Measurements from ENCODE around the gene GPR179. TPM values are rescaled to one million over a fixed set of nuclear protein-coding genes. Genes with fewer than 3 reads are reported as not detected.

Gene GPR179
- total RNA-seq, 3 donors from 2014 or later: under 0.01 TPM

- Histone ChIP-seq H3K27me3 (peaks cover 0 to 10% of the 10 kb centered on the region in 2 donors), H3K36me3 (no peaks in the 10 kb centered on the region), H3K27ac (no peak overlapping the region), H3K9me3 (no peaks in the 10 kb centered on the region), H3K4me1 (peaks cover 0 to 6% of the 10 kb centered on the region in 2 donors), H3K4me3 (no peak overlapping the region)
- no peak for TF ChIP-seq POLR2AphosphoS5 (IDR thresholded peaks at IDR 0.05)
- TF ChIP-seq CTCF (IDR thresholded peaks at IDR 0.05): no peak
- TF ChIP-seq POLR2A (IDR thresholded peaks at IDR 0.05): no peak
- intact Hi-C loops (cut with DNase I; ENCODE audit: low total_unique reads): loop anchor here (10.0 kb wide), 1 partner anchor 72 kb away; no protein-coding TSS in a partner anchor
- no peak for DNase-seq (ENCODE audit: low spot score in 2 of 2)
Observed at GRCh38 chr17:38342886-38343607, 709 bp downstream of the GPR179 start.

- Histone ChIP-seq H3K27ac (no peak overlapping the region), H3K9me3 (no peaks in the 10 kb centered on the region), H3K4me1 (peaks cover 0 to 6% of the 10 kb centered on the region in 2 donors), H3K36me3 (no peaks in the 10 kb centered on the region), H3K4me3 (no peak overlapping the region), H3K27me3 (peaks cover 0 to 10% of the 10 kb centered on the region in 2 donors)
- DNase-seq (ENCODE audit: low spot score in 2 of 2): no peak
- intact Hi-C loops (cut with DNase I; ENCODE audit: low total_unique reads): loop anchor here (10.0 kb wide), 1 partner anchor 74 kb away; no protein-coding TSS in a partner anchor
- TF ChIP-seq POLR2A (IDR thresholded peaks at IDR 0.05): no peak
- TF ChIP-seq POLR2AphosphoS5 (IDR thresholded peaks at IDR 0.05): no peak
- no peak for TF ChIP-seq CTCF (IDR thresholded peaks at IDR 0.05)
Observed at GRCh38 chr17:38341035-38341721, 2.6 kb downstream of the GPR179 start.

- H3K27ac ChIP-seq: no peak overlapping the region
- H3K9me3 ChIP-seq: no peaks in the 10 kb centered on the region
- H3K27me3 ChIP-seq: peaks cover 0 to 10% of the 10 kb centered on the region in 2 donors
- DNase-seq (ENCODE audit: low spot score in 2 of 2): no peak
- TF ChIP-seq CTCF (IDR thresholded peaks at IDR 0.05) (no peak), POLR2AphosphoS5 (IDR thresholded peaks at IDR 0.05) (no peak), POLR2A (IDR thresholded peaks at IDR 0.05) (no peak)
- H3K4me3 ChIP-seq: no peak overlapping the region
- intact Hi-C loops (cut with DNase I; ENCODE audit: low total_unique reads): loop anchor here (10.0 kb wide), 1 partner anchor 75 kb away; no protein-coding TSS in a partner anchor
- no peaks in the 10 kb centered on the region for H3K36me3 ChIP-seq
- peaks cover 0 to 6% of the 10 kb centered on the region in 2 donors for H3K4me1 ChIP-seq
Observed at GRCh38 chr17:38339891-38340290, 3.9 kb downstream of the GPR179 start.

- Histone ChIP-seq H3K27ac (no peak overlapping the region), H3K4me3 (no peak overlapping the region), H3K36me3 (no peaks in the 10 kb centered on the region), H3K27me3 (peaks cover 0 to 5% of the 10 kb centered on the region in 2 donors), H3K4me1 (peaks cover 0 to 6% of the 10 kb centered on the region in 2 donors), H3K9me3 (no peaks in the 10 kb centered on the region)
- TF ChIP-seq CTCF (IDR thresholded peaks at IDR 0.05): no peak
- TF ChIP-seq POLR2AphosphoS5 (IDR thresholded peaks at IDR 0.05): no peak
- no peak for TF ChIP-seq POLR2A (IDR thresholded peaks at IDR 0.05)
- intact Hi-C loops (cut with DNase I; ENCODE audit: low total_unique reads): no loop called here
- DNase-seq (ENCODE audit: low spot score in 2 of 2): no peak
Observed at GRCh38 chr17:38338535-38338934, 5.2 kb downstream of the GPR179 start.

- H3K27me3 ChIP-seq: no peaks in the 10 kb centered on the region
- intact Hi-C loops (cut with DNase I; ENCODE audit: low total_unique reads): no loop called here
- no peaks in the 10 kb centered on the region for H3K36me3 ChIP-seq
- TF ChIP-seq POLR2AphosphoS5 (IDR thresholded peaks at IDR 0.05): no peak
- no peak for TF ChIP-seq POLR2A (IDR thresholded peaks at IDR 0.05)
- TF ChIP-seq CTCF (IDR thresholded peaks at IDR 0.05): no peak
- H3K4me3 ChIP-seq: no peak overlapping the region
- no peaks in the 10 kb centered on the region for H3K9me3 ChIP-seq
- DNase-seq (ENCODE audit: low spot score in 2 of 2): no peak
- no peak overlapping the region for H3K27ac ChIP-seq
- peaks cover 0 to 6% of the 10 kb centered on the region in 2 donors for H3K4me1 ChIP-seq
Observed at GRCh38 chr17:38338053-38338452, 5.7 kb downstream of the GPR179 start.

Measured in breast epithelium (tissue), 4 donors.